ENCODE results near the gene MYH7B. TPM values are rescaled to one million over a fixed set of nuclear protein-coding genes. Genes with fewer than 3 reads are reported as not detected.

Gene MYH7B
- total RNA-seq, 1 experiment from 2014 or later, result 0.74 TPM

- DNase-seq (ENCODE audit: low read depth, low spot score) (no peak), ATAC-seq (no peak)
- RAD21 ChIA-PET (ENCODE audit: low non-redundant PET in 1 of 2, low total read pairs in 2 of 2, uncharacterized antibody in 2 of 2, unreplicated experiment in 2 of 2), result no interaction called here
- no peaks in the 10 kb centered on the region for H3K9me2 ChIP-seq (ENCODE audit: insufficient read depth)
- no peak overlapping the region for H3K9ac ChIP-seq (ENCODE audit: low read length)
- H3K4me3 ChIP-seq (replicated peaks in 1 of 2; ENCODE audit: low read depth in 1 of 2, low read length in 2 of 2), result no peak overlapping the region
- intact Hi-C loops (cut with micrococcal nuclease), result no loop called here
- peaks cover 7 to 9% of the 10 kb centered on the region in 2 experiments; a peak in 3 of 4 replicates for H3K36me3 ChIP-seq (ENCODE audit: control insufficient read depth in 1 of 2, insufficient read depth in 2 of 2, low read length in 2 of 2)
- TF ChIP-seq, protein P1, sequence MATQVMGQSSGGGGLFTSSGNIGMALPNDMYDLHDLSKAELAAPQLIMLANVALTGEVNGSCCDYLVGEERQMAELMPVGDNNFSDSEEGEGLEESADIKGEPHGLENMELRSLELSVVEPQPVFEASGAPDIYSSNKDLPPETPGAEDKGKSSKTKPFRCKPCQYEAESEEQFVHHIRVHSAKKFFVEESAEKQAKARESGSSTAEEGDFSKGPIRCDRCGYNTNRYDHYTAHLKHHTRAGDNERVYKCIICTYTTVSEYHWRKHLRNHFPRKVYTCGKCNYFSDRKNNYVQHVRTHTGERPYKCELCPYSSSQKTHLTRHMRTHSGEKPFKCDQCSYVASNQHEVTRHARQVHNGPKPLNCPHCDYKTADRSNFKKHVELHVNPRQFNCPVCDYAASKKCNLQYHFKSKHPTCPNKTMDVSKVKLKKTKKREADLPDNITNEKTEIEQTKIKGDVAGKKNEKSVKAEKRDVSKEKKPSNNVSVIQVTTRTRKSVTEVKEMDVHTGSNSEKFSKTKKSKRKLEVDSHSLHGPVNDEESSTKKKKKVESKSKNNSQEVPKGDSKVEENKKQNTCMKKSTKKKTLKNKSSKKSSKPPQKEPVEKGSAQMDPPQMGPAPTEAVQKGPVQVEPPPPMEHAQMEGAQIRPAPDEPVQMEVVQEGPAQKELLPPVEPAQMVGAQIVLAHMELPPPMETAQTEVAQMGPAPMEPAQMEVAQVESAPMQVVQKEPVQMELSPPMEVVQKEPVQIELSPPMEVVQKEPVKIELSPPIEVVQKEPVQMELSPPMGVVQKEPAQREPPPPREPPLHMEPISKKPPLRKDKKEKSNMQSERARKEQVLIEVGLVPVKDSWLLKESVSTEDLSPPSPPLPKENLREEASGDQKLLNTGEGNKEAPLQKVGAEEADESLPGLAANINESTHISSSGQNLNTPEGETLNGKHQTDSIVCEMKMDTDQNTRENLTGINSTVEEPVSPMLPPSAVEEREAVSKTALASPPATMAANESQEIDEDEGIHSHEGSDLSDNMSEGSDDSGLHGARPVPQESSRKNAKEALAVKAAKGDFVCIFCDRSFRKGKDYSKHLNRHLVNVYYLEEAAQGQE (IDR thresholded peaks at IDR 0.05; ENCODE audit: low read depth), result no peak
- TF ChIP-seq EZH2phosphoT487 (IDR thresholded peaks at IDR 0.05; ENCODE audit: borderline replicate concordance) (no peak), POLR2A (IDR thresholded peaks at IDR 0.05; ENCODE audit: borderline replicate concordance, extremely low read depth, insufficient read depth, insufficient read length) (no peak), ZFX (IDR thresholded peaks at IDR 0.05) (no peak), ZNF274 (IDR thresholded peaks at IDR 0.05; ENCODE audit: low read depth, low read length) (no peak), FOSL1 (IDR thresholded peaks at IDR 0.05; ENCODE audit: low read depth) (no peak), EZH2 (IDR thresholded peaks at IDR 0.05) (no peak), YY1 (IDR thresholded peaks at IDR 0.05; ENCODE audit: extremely low read depth, insufficient replicate concordance, low read depth, low read length) (no peak), SIN3A (IDR thresholded peaks at IDR 0.05; ENCODE audit: low read depth) (no peak), EGR1 (IDR thresholded peaks at IDR 0.05; ENCODE audit: low read depth) (no peak), CEBPB (IDR thresholded peaks at IDR 0.05; ENCODE audit: low read depth) (no peak), ZBTB33 (IDR thresholded peaks at IDR 0.05; ENCODE audit: extremely low read depth, insufficient replicate concordance, low read length) (no peak), POLR2AphosphoS5 (IDR thresholded peaks at IDR 0.05; ENCODE audit: low read depth, low read length) (no peak), JUND (IDR thresholded peaks at IDR 0.05) (no peak), TCF7L2 (IDR thresholded peaks at IDR 0.05; ENCODE audit: borderline replicate concordance, extremely low read depth, insufficient read depth, insufficient read length) (no peak), ELF1 (IDR thresholded peaks at IDR 0.05; ENCODE audit: borderline replicate concordance, low read depth) (no peak)
- TF ChIP-seq, protein P2, sequence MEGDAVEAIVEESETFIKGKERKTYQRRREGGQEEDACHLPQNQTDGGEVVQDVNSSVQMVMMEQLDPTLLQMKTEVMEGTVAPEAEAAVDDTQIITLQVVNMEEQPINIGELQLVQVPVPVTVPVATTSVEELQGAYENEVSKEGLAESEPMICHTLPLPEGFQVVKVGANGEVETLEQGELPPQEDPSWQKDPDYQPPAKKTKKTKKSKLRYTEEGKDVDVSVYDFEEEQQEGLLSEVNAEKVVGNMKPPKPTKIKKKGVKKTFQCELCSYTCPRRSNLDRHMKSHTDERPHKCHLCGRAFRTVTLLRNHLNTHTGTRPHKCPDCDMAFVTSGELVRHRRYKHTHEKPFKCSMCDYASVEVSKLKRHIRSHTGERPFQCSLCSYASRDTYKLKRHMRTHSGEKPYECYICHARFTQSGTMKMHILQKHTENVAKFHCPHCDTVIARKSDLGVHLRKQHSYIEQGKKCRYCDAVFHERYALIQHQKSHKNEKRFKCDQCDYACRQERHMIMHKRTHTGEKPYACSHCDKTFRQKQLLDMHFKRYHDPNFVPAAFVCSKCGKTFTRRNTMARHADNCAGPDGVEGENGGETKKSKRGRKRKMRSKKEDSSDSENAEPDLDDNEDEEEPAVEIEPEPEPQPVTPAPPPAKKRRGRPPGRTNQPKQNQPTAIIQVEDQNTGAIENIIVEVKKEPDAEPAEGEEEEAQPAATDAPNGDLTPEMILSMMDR (IDR thresholded peaks at IDR 0.05 in 2 of 3, conservative IDR thresholded peaks at IDR 0.05 in 1 of 3; ENCODE audit: borderline replicate concordance in 1 of 3, insufficient read depth in 1 of 3, low read depth in 2 of 3, low read length in 2 of 3), result no peak
- H3K27ac ChIP-seq (ENCODE audit: low read depth, low read length), result no peak overlapping the region
- no peaks in the 10 kb centered on the region for H3K9me3 ChIP-seq (ENCODE audit: control insufficient read depth in 1 of 2, insufficient read depth in 1 of 2, low read depth in 1 of 2, low read length in 2 of 2)
- BruUV-seq (replicated peaks), result no TSS peak
- no peak overlapping the region for H3K4me2 ChIP-seq (ENCODE audit: low read length)
- POLR2A ChIA-PET, result no interaction called here
- CTCF ChIA-PET, result no interaction called here
- no peaks in the 10 kb centered on the region for H4K20me1 ChIP-seq (ENCODE audit: insufficient read depth)
- no peaks in the 10 kb centered on the region for H3K4me1 ChIP-seq (ENCODE audit: control insufficient read depth in 1 of 2, insufficient read depth in 2 of 2, low read length in 2 of 2)
- H3K79me2 ChIP-seq (ENCODE audit: insufficient read depth, low read length), result no peaks in the 10 kb centered on the region
- no peaks in the 10 kb centered on the region for H3K27me3 ChIP-seq (ENCODE audit: insufficient read depth, low read length)
- no peak overlapping the region for H2AFZ ChIP-seq (ENCODE audit: low read depth, low read length, poor library complexity, severe bottlenecking)
These were observed 44.1 kb downstream of the MYH7B start for GRCh38 chr20:34999782-35000181.
